Spleen (tissue), 11 donors: ENCODE measurements around the gene VPS37D. TPM values are rescaled to one million over a fixed set of nuclear protein-coding genes. Genes with fewer than 3 reads are reported as not detected.

Source experiments
- DNase-seq: peaks from one replicate; pipeline ENCODE4 v3.0.0-alpha.2; 2020
- H3K27ac ChIP-seq, 8 donors: fragments of 200-600 bp; sonication (generic) in 7 of 8; 1 replicate in 4 of 8; 2 replicates in 4 of 8; pipeline versions ENCODE4 v1.5.0 to v1.8.0; 2016 to 2021; ENCODE audit warnings: inconsistent platforms in 4 of 8, mild to moderate bottlenecking in 4 of 8, moderate library complexity in 1 of 8
- H3K27me3 ChIP-seq, 7 donors: fragments of 200-600 bp; sonication (generic) in 6 of 7; replicated peaks in 1 of 7; 1 replicate in 4 of 7; 2 replicates in 3 of 7; pipeline versions ENCODE4 v1.5.0 to v1.8.0; 2016 to 2021; ENCODE audit warnings: inconsistent platforms in 3 of 7, mild to moderate bottlenecking in 1 of 7
- H3K36me3 ChIP-seq, 6 donors: fragments of 200-600 bp; sonication (generic) in 5 of 6; 1 replicate in 4 of 6; 2 replicates in 2 of 6; pipeline versions ENCODE4 v1.5.0 to v1.8.0; 2016 to 2021; ENCODE audit warnings: inconsistent platforms in 2 of 6
- H3K4me1 ChIP-seq, 6 donors: fragments of 200-600 bp; sonication (generic) in 5 of 6; 1 replicate in 3 of 6; 2 replicates in 3 of 6; pipeline versions ENCODE4 v1.5.0 to v1.8.0; 2016 to 2021; ENCODE audit warnings: inconsistent platforms in 3 of 6
- H3K4me3 ChIP-seq, 8 donors: fragments of 200-600 bp; sonication (generic) in 7 of 8; 1 replicate in 4 of 8; 2 replicates in 4 of 8; pipeline versions ENCODE4 v1.5.0 to v1.8.0; 2016 to 2021; ENCODE audit warnings: inconsistent platforms in 4 of 8, mild to moderate bottlenecking in 4 of 8, moderate library complexity in 2 of 8
- H3K9me3 ChIP-seq, 8 donors: fragments of 200-600 bp; sonication (generic) in 7 of 8; 1 replicate in 4 of 8; 2 replicates in 4 of 8; pipeline versions ENCODE4 v1.5.0 to v1.8.0; 2016 to 2021; ENCODE audit warnings: inconsistent platforms in 4 of 8
- POLR2A ChIP-seq, 3 donors: fragments of 450-650 bp; IDR thresholded peaks; one replicate each; pipeline ENCODE4 v1.5.1; 2017; ENCODE audit warnings: antibody characterized with exemption in 3 of 3, mild to moderate bottlenecking in 1 of 3
- POLR2AphosphoS5 ChIP-seq, 3 donors: sonication (generic); formaldehyde crosslinking; IDR thresholded peaks; one replicate each; pipeline ENCODE4 v1.5.1; 2017; ENCODE audit warnings: antibody characterized with exemption in 3 of 3
- WGBS, 5 donors: extraction: QIAGEN DNeasy Blood & Tissue Kit in 3 of 5; methylation state at CpG; one replicate each; pipeline versions ENCODE4 v1.1.5 to v1.1.7; 2013 to 2018; 5-methylcytosine and 5-hydroxymethylcytosine counted together
- intact Hi-C: fragments of 100-400 bp; cut with DNase I; formaldehyde crosslinking; loops from one replicate; pipeline ENCODE4 v1.15.0; 2023; ENCODE audit warnings: low total_unique reads
- polyA plus RNA-seq, 3 donors: library from polyadenylated mRNA; stranded (reverse); fragments of 200-250 nt; gene quantifications; one replicate each; pipeline ENCODE4 v1.2.1, GENCODE V29; 2013
- total RNA-seq, 7 donors: library from RNA; depleted of rRNA in 3 of 7; stranded (reverse); fragments of >200 nt in 3 of 7; fragmentation: NEBNext Ultra II Directional in 4 of 7; extraction: Animal tissue kit (Norgen Biotek cat#: 25700) in 4 of 7; gene quantifications; one replicate each; pipeline versions ENCODE4 v1.1.0 to v1.2.1, GENCODE V29; 2016 to 2021
- TF ChIP-seq, protein P1 (sequence below), 11 experiments: fragments of 200-600 bp in 7 of 11; fragments of 450-650 bp in 4 of 11; sonication (generic) in 4 of 11; IDR thresholded peaks in 8 of 11; conservative IDR thresholded peaks in 3 of 11; 1 replicate in 7 of 11; 2 replicates in 4 of 11; pipeline versions ENCODE4 v1.4.0 to v1.8.0; 2016 to 2021; ENCODE audit warnings: antibody characterized with exemption in 11 of 11, inconsistent platforms in 4 of 11, mild to moderate bottlenecking in 1 of 11
- donor health status: healthy with polysubstance abuse.
- donor health status: DM: no; HTN: no; CAD: no; lungs with moderate emphysema.
- donor health status: DM: no; HTN: no; CAD: no.
- donor health status: Bipolar disorder and iron deficiency.
- donor health status: healthy.
- donor health status: DM: no; HTN: no; CAD: no.
- donor health status: DM: yes; HTN: yes; CAD: no.

VPS37D gene
- total and polyA plus RNA-seq, 10 donors = 0.23 to 1.6 (median 0.95) TPM

DNA sequence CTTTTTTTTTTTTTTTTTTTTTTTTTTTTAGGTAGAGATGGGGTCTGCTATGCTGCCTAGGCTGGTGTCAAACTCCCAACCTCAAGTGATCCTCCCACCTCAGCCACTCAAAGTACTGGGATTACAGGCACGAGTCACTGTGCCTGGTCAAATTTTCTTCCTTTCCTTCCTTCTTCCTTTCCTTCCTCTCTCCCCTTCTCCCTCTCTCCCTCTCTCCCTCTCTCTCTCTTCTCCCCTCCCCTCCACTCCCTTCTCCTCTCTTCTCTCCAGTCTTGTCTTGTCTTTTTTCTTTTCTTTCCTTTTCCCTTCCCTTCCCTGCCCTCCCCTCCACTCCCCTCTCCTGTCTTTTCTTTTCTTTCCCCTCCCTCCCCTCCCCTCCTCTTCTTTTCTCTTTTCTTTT lies 36.1 kb upstream of the VPS37D start:
- H3K27me3 ChIP-seq = peaks cover 0 to 91% (median 21%) of the 10 kb centered on the region in 7 donors

DNA sequence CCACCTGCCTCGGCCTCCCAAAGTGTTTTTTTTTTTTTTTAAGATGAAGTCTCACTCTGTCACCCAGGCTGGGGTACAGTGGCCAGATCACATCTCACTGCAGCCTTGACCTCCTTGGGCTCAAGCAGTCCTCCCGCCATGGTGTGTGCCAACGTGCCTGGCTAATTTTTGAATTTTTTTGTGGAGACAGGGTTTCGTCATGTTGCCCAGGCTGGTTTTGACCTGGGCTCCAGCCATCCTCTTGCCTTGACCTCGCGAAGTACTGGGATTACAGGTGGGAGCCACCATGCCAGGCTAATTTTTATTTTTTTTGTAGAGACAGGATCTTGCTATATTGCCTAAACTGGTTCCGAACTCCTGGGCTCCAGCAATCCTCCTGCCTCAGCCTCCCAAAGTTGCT lies 34.3 kb upstream of the VPS37D start:
- no peak overlapping the region for H3K27ac ChIP-seq
- WGBS, 5 donors = 72 to 92% (median 81%) methylated on average over 7 of the region's 7 CpGs
- no peaks in the 10 kb centered on the region for H3K9me3 ChIP-seq
- H3K27me3 ChIP-seq = peaks cover 0 to 75% (median 11%) of the 10 kb centered on the region in 7 donors
- no peaks in the 10 kb centered on the region for H3K4me1 ChIP-seq
- intact Hi-C loops = no loop called here
- TF ChIP-seq, protein P1, sequence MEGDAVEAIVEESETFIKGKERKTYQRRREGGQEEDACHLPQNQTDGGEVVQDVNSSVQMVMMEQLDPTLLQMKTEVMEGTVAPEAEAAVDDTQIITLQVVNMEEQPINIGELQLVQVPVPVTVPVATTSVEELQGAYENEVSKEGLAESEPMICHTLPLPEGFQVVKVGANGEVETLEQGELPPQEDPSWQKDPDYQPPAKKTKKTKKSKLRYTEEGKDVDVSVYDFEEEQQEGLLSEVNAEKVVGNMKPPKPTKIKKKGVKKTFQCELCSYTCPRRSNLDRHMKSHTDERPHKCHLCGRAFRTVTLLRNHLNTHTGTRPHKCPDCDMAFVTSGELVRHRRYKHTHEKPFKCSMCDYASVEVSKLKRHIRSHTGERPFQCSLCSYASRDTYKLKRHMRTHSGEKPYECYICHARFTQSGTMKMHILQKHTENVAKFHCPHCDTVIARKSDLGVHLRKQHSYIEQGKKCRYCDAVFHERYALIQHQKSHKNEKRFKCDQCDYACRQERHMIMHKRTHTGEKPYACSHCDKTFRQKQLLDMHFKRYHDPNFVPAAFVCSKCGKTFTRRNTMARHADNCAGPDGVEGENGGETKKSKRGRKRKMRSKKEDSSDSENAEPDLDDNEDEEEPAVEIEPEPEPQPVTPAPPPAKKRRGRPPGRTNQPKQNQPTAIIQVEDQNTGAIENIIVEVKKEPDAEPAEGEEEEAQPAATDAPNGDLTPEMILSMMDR (IDR thresholded peaks at IDR 0.05 in 8 of 11, conservative IDR thresholded peaks at IDR 0.05 in 3 of 11) = no peak
- no peak for TF ChIP-seq POLR2AphosphoS5 (IDR thresholded peaks at IDR 0.05)
- TF ChIP-seq POLR2A (IDR thresholded peaks at IDR 0.05) = no peak
- no peak overlapping the region for H3K4me3 ChIP-seq
- H3K36me3 ChIP-seq = no peaks in the 10 kb centered on the region
- DNase-seq = no peak

More for the DNA sequence above, 36.1 kb upstream of the VPS37D start:
- intact Hi-C loops = no loop called here
- 5 to 19% (median 11%) methylated on average over 1 of the region's 1 CpG for WGBS, 5 donors
- TF ChIP-seq, protein P1 (IDR thresholded peaks at IDR 0.05 in 8 of 11, conservative IDR thresholded peaks at IDR 0.05 in 3 of 11) = no peak
- TF ChIP-seq POLR2AphosphoS5 (IDR thresholded peaks at IDR 0.05) (no peak), POLR2A (IDR thresholded peaks at IDR 0.05) (no peak)
- H3K27ac ChIP-seq = no peak overlapping the region
- no peaks in the 10 kb centered on the region for H3K9me3 ChIP-seq
- H3K36me3 ChIP-seq = no peaks in the 10 kb centered on the region
- DNase-seq = no peak
- no peak overlapping the region for H3K4me3 ChIP-seq
- H3K4me1 ChIP-seq = no peaks in the 10 kb centered on the region

DNA sequence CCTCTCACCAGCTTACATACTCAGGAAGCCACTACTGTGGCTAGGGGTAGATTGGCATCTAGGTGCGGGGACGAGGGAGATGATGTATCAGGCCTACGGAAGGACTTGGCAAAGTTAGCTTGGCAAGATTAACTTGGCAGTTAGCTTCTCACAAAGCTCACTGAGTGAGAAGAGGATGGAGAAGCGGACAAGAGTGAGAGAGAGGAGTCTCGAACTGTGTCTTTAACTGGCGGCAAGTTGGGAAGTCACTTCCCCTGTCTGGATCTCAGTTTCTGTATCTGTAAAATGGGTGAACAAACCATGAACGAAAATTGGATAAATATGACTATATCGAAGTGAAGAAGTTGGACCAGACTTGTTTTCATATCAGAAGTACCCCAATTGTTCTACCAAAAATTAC lies 33.8 kb upstream of the VPS37D start:
- H3K27ac ChIP-seq = no peak overlapping the region
- H3K4me3 ChIP-seq = no peak overlapping the region
- no peaks in the 10 kb centered on the region for H3K36me3 ChIP-seq
- H3K27me3 ChIP-seq = peaks cover 0 to 70% (median 11%) of the 10 kb centered on the region in 7 donors
- H3K9me3 ChIP-seq = no peaks in the 10 kb centered on the region
- 81 to 87% (median 81%) methylated on average over 8 of the region's 8 CpGs for WGBS, 5 donors
- intact Hi-C loops = no loop called here
- DNase-seq = no peak
- H3K4me1 ChIP-seq = no peaks in the 10 kb centered on the region
- no peak for TF ChIP-seq POLR2A (IDR thresholded peaks at IDR 0.05)
- TF ChIP-seq, protein P1 (IDR thresholded peaks at IDR 0.05 in 8 of 11, conservative IDR thresholded peaks at IDR 0.05 in 3 of 11) = no peak
- no peak for TF ChIP-seq POLR2AphosphoS5 (IDR thresholded peaks at IDR 0.05)

DNA sequence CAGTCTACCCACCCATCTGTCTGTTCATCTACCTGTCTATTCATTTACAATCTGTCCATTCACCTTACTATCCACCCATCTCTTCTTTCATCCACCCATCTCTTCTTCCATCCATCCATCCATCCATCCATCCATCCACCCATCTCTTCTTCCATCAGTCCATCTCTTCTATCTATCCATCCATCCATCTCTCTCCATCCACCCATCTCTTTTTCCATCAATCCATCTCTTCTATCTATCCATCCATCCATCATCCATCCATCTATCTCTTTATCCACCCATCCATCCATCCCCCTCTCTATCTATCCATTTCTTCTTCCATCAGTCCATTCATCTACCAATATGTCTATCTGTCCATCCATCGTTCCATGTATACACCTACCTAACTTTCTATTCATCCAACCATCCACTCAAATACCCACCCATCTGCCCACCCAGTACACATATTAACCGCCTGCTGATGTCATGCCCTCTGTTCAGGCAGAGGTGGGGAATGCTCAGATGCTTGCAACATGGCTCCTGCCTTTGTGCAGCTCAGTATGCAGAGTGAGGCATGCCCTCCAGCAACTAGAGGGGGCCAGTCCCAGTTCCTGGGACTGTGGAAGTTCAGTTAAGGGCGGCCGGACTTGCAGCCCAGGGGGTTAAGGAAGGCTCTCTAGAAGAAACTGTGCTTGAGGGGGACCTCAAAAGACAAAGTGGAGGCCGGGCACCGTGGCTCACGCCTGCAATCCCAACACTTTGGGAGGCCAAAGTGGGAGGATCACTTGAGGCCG lies 32.0 kb upstream of the VPS37D start:
- TF ChIP-seq, protein P1 (IDR thresholded peaks at IDR 0.05 in 8 of 11, conservative IDR thresholded peaks at IDR 0.05 in 3 of 11) = no peak
- TF ChIP-seq POLR2A (IDR thresholded peaks at IDR 0.05) (no peak), POLR2AphosphoS5 (IDR thresholded peaks at IDR 0.05) (no peak)
- DNase-seq = no peak
- Histone ChIP-seq H3K27me3 (peaks cover 0 to 56% (median 11%) of the 10 kb centered on the region in 7 donors), H3K9me3 (peaks cover 0 to 6% (median under 1%) of the 10 kb centered on the region in 8 donors), H3K4me3 (no peak overlapping the region), H3K4me1 (no peaks in the 10 kb centered on the region), H3K27ac (no peak overlapping the region), H3K36me3 (no peaks in the 10 kb centered on the region)
- WGBS, 5 donors = 84 to 95% (median 87%) methylated on average over 8 of the region's 8 CpGs
- intact Hi-C loops = no loop called here
